Activated T-cell treated with anti-CD3 and anti-CD28 coated beads, Interleukin-2, amount 50 U/mL, for 24 hours (primary cell): ENCODE measurements around the gene CDKAL1.
"Not testable (repeated sequence)": the region's sequence is repeated elsewhere in the genome, so short reads cannot be mapped to it uniquely, and the experiment has no call there.

Source experiments
- DNase-seq: peaks from one replicate; pipeline ENCODE4 v3.0.0-alpha.2; 2020
- H3K27ac Mint-ChIP-seq: 2 replicates; pipeline ENCODE4 v1.8.0; 2020; ENCODE audit warnings: mild to moderate bottlenecking, mixed read lengths
- H3K27me3 Mint-ChIP-seq: 2 replicates; pipeline ENCODE4 v1.8.0; 2020; ENCODE audit warnings: mixed read lengths
- H3K36me3 Mint-ChIP-seq: 2 replicates; pipeline ENCODE4 v1.8.0; 2020; ENCODE audit warnings: low read depth, mixed read lengths
- H3K4me1 Mint-ChIP-seq: 2 replicates; pipeline ENCODE4 v1.8.0; 2020; ENCODE audit warnings: low read depth, mixed read lengths
- H3K4me3 Mint-ChIP-seq: 2 replicates; pipeline ENCODE4 v1.8.0; 2020; ENCODE audit warnings: mild to moderate bottlenecking, moderate library complexity, mixed read lengths
- H3K9me3 Mint-ChIP-seq: 2 replicates; pipeline ENCODE4 v1.8.0; 2020; ENCODE audit warnings: mixed read lengths

CDKAL1 gene

DNA sequence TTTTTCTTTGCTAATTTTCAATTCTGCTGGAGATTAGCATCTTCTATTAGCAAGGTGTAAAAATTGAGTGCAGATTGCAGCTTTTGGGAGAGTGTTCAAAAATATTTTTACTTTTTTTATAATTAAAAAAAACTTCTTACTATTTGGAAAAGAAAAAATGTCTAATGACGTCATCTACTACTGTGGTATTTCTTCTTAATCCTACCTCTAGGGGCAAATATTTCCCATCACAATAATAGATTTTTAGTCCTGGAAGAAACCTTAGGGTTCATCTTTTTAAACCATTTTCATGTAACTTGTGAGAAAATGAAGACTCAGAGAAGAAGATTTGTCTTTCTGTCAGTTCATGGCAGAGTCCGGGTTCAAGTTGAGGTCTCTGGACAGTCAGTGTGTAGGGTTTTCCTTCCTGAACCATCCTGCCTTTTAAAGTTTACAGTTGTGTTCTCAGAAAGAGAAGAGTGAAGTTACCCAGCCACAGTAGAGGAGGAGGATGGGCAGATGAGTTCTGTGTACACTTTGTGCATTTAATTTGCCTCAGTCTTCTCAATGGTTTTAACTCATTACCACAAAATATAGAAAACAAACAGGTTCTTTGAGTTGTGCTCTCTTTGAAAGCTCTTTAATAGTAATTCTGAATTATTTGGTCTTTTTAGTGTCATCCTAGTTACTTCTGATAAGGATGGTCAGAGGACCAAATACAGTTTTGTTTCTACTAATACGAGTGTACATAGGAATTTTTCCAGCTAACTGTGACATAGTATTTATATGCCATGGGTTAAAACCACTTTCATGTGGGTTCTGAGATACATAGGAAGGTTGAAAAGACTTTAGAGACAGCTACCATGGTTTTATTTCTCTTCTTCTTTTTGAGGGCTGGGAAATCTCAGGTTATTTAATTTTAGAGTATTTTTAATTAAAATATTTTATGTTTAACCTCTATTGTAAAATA, 184.7 kb downstream of the CDKAL1 start:
- no peak for DNase-seq
- no peak overlapping the region for H3K4me3 Mint-ChIP-seq
- no peak overlapping the region for H3K27ac Mint-ChIP-seq
- peaks cover 26% of the 10 kb centered on the region for H3K36me3 Mint-ChIP-seq
- no peaks in the 10 kb centered on the region for H3K9me3 Mint-ChIP-seq
- no peaks in the 10 kb centered on the region for H3K27me3 Mint-ChIP-seq
- peaks cover 33% of the 10 kb centered on the region for H3K4me1 Mint-ChIP-seq

GRCh38 chr6:20719980-20720379, 185.7 kb downstream of the CDKAL1 start:
- peaks cover 26% of the 10 kb centered on the region for H3K36me3 Mint-ChIP-seq
- H3K27me3 Mint-ChIP-seq: no peaks in the 10 kb centered on the region
- H3K4me1 Mint-ChIP-seq: peaks cover 33% of the 10 kb centered on the region
- no peak for DNase-seq
- no peaks in the 10 kb centered on the region for H3K9me3 Mint-ChIP-seq
- H3K27ac Mint-ChIP-seq: no peak overlapping the region
- H3K4me3 Mint-ChIP-seq: no peak overlapping the region

DNA sequence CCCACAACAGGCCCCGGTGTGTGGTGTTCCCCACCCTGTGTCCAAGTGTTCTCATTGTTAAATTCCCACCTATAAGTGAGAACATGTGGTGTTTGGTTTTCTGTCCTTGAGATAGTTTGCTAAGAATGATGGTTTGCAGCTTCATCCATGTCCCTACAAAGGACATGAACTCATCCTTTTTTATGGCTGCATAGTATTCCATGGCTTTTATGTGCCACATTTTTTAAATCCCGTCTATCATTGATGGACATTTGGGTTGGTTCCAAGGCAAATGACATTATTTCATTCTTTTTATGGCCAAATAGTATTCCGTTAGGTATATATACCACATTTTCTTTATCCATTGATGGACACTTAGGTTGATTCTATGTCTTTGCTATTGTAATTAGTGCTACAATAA, 186.9 kb downstream of the CDKAL1 start:
- peaks cover 27% of the 10 kb centered on the region for H3K36me3 Mint-ChIP-seq
- H3K4me1 Mint-ChIP-seq: peaks cover 33% of the 10 kb centered on the region
- H3K27me3 Mint-ChIP-seq, H3K4me3 Mint-ChIP-seq, DNase-seq, H3K9me3 Mint-ChIP-seq, H3K27ac Mint-ChIP-seq: not testable (repeated sequence)

GRCh38 chr6:20722455-20722854, 188.2 kb downstream of the CDKAL1 start:
- Mint-ChIP-seq H3K36me3 (peaks cover 32% of the 10 kb centered on the region), H3K4me1 (peaks cover 35% of the 10 kb centered on the region), H3K9me3 (no peaks in the 10 kb centered on the region), H3K27me3 (no peaks in the 10 kb centered on the region), H3K4me3 (no peak overlapping the region), H3K27ac (no peak overlapping the region)
- no peak for DNase-seq

- peaks cover 32% of the 10 kb centered on the region for H3K36me3 Mint-ChIP-seq
- H3K27me3 Mint-ChIP-seq: no peaks in the 10 kb centered on the region
- no peak overlapping the region for H3K27ac Mint-ChIP-seq
- no peaks in the 10 kb centered on the region for H3K9me3 Mint-ChIP-seq
- DNase-seq: no peak
- peaks cover 27% of the 10 kb centered on the region for H3K4me1 Mint-ChIP-seq
- no peak overlapping the region for H3K4me3 Mint-ChIP-seq
Measured at GRCh38 chr6:20723236-20723635, 189.0 kb downstream of the CDKAL1 start.

DNA sequence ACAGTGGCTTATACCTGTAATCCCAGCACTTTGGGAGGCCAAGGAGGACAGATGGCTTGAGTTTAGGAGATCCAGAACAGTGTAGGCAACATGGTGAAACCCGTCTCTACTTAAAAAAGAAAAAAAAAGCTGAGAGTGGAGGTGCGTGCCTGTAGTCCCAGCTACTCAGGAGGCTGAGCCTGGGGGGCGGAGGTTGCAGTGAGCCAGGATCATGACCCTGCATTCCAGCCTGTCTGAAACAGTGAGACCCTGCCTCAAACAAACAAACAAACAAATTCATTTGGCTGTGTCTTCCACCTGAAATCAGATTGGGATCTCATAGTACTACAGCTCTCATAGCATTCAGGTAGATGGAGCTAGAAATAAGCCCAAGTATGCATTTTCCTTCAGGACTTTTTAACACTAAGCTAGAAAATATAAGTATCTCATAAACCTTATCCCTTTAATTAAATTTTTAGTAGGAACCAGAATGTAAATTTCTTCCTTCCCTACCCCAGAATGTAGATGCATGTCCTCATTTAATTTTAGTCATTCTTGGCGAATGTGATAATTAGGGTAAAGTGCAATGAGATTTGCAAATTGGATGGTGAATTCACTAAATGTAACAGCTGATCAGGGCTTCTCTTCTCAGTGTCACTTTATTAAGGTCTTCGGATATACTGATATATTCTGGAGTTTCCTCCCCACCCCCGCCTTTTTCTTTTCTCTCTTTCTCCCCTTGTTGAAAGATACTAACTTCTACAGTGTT, 190.4 kb downstream of the CDKAL1 start:
- H3K36me3 Mint-ChIP-seq: peaks cover 32% of the 10 kb centered on the region
- no peak for DNase-seq
- no peak overlapping the region for H3K4me3 Mint-ChIP-seq
- no peak overlapping the region for H3K27ac Mint-ChIP-seq
- no peaks in the 10 kb centered on the region for H3K27me3 Mint-ChIP-seq
- H3K4me1 Mint-ChIP-seq: peaks cover 18% of the 10 kb centered on the region
- H3K9me3 Mint-ChIP-seq: no peaks in the 10 kb centered on the region

DNA sequence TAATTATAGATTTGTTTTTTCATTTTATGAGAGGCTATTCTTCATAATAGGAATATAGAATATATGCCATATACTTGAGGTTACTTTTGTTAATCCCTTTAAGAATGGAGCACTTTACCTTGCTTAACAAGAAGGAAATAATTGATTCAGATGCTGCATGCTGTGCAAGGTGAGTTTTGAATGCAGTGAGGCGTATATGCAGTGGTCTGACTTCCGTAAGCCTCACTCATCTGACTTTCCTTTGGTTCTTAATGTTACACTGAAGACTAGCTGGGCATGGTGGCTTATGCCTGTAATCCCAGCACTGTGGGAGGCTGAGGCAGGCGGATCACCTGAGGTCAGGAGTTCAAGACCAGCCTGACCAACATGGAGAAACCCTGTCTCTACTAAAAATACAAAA, 191.0 kb downstream of the CDKAL1 start:
- peaks cover 14% of the 10 kb centered on the region for H3K4me1 Mint-ChIP-seq
- not testable (repeated sequence) for H3K9me3 Mint-ChIP-seq, H3K4me3 Mint-ChIP-seq

DNA sequence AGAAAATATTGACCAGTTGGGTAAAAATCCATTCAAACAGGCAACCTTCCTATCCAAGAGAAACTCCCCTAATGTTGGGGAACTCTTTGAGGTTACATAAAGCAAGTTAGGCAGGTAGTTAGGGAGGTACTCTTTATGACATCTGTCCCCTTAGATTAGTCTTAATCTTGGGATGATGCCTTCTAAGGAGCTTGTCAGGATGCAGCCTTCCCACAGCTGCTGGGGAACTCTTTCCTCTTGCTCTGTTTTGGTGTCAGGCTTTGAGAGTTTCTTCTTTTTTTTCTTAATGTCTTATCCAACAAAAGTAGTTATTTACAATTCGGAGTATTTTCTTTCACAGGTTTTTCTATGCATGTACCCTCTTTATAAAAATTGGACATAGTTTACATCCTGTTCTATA, 194.8 kb downstream of the CDKAL1 start:
- Mint-ChIP-seq H3K27ac (no peak overlapping the region), H3K4me1 (peaks cover 7% of the 10 kb centered on the region), H3K9me3 (no peaks in the 10 kb centered on the region), H3K36me3 (peaks cover 16% of the 10 kb centered on the region), H3K27me3 (no peaks in the 10 kb centered on the region), H3K4me3 (no peak overlapping the region)
- DNase-seq: no peak

More for the DNA sequence above, 191.0 kb downstream of the CDKAL1 start:
- not testable (repeated sequence) for H3K27ac Mint-ChIP-seq, H3K27me3 Mint-ChIP-seq, DNase-seq
- peaks cover 31% of the 10 kb centered on the region for H3K36me3 Mint-ChIP-seq

- not testable (repeated sequence) for H3K4me3 Mint-ChIP-seq, H3K4me1 Mint-ChIP-seq, DNase-seq, H3K27me3 Mint-ChIP-seq, H3K9me3 Mint-ChIP-seq, H3K27ac Mint-ChIP-seq
- peaks cover 20% of the 10 kb centered on the region for H3K36me3 Mint-ChIP-seq
Measured at GRCh38 chr6:20732362-20732761, 198.1 kb downstream of the CDKAL1 start.

DNA sequence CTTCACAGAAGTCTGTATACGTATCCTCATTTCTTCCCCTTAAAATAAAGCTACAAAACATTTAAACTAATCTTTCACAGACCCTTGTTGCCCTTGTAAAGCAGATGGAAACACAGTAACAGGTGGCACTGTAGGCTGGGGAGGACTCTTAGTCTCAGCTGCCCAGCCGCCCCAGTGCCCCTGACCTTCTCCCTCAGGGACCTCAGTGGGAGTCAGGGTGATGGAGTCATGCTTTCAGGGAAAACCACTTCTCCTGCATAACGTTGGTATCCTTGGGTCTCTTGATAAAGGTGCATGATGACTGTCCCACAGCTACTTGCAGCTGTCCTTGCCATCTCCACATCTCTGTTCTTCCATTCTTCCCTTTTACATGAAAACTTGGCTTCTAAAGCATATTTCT, 198.6 kb downstream of the CDKAL1 start:
- Mint-ChIP-seq H3K27me3 (no peaks in the 10 kb centered on the region), H3K27ac (no peak overlapping the region), H3K4me3 (no peak overlapping the region), H3K4me1 (peaks cover 5% of the 10 kb centered on the region), H3K36me3 (peaks cover 23% of the 10 kb centered on the region), H3K9me3 (no peaks in the 10 kb centered on the region)
- DNase-seq: no peak

DNA sequence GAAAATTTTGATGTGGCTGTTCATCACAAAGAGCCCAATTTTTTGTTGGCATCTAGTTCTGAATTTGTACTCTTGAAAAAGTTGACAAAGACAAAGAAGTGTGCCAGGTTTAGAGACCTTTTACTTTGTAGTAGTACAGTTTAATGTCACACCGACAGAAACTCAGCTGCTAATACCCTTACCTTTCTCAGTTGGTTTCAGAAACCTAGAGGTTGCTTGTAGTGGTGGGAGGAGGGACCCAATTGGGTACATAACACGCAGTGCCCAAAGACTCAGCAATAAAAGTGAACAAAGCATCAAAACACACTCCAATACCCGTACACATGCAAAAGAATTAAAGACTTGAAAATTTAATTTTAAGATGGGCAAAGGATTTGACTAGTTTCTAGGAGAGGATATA, 203.7 kb downstream of the CDKAL1 start:
- H3K36me3 Mint-ChIP-seq: peaks cover 52% of the 10 kb centered on the region
- H3K27ac Mint-ChIP-seq: no peak overlapping the region
- no peak for DNase-seq
- H3K4me1 Mint-ChIP-seq: no peaks in the 10 kb centered on the region
- no peak overlapping the region for H3K4me3 Mint-ChIP-seq
- no peaks in the 10 kb centered on the region for H3K27me3 Mint-ChIP-seq
- H3K9me3 Mint-ChIP-seq: peaks cover 4% of the 10 kb centered on the region

- Mint-ChIP-seq H3K9me3 (peaks cover 4% of the 10 kb centered on the region), H3K4me3 (no peak overlapping the region), H3K36me3 (peaks cover 51% of the 10 kb centered on the region), H3K4me1 (peaks cover 2% of the 10 kb centered on the region), H3K27ac (no peak overlapping the region), H3K27me3 (no peaks in the 10 kb centered on the region)
- no peak for DNase-seq
Measured at GRCh38 chr6:20740088-20740487, 205.8 kb downstream of the CDKAL1 start.

- Mint-ChIP-seq H3K27ac (no peak overlapping the region), H3K27me3 (no peaks in the 10 kb centered on the region), H3K36me3 (peaks cover 49% of the 10 kb centered on the region), H3K9me3 (peaks cover 4% of the 10 kb centered on the region), H3K4me3 (no peak overlapping the region), H3K4me1 (peaks cover 2% of the 10 kb centered on the region)
- DNase-seq: no peak
Measured at GRCh38 chr6:20740727-20741126, 206.5 kb downstream of the CDKAL1 start.

DNA sequence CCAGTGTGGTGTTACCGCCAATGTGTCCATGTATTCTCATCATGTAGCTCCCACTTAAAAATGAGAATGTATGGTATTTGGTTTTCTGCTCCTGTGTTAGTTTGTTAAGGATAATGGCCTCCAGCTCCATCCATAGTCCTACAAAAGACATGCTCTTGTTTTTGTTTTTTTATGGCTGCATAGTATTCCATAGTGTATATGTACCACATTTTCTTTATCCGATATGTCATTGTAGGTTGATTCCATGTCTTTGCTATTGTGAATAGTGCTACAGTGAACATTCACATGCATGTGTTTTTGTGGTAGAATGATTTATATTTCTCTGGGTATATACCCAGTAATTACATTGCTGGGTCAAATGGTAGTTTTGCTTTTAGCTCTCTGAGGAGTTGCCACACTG, 207.2 kb downstream of the CDKAL1 start:
- Mint-ChIP-seq H3K36me3 (peaks cover 43% of the 10 kb centered on the region), H3K9me3 (peaks cover 4% of the 10 kb centered on the region), H3K27me3 (no peaks in the 10 kb centered on the region), H3K27ac (no peak overlapping the region), H3K4me1 (peaks cover 9% of the 10 kb centered on the region), H3K4me3 (no peak overlapping the region)
- no peak for DNase-seq
